Right forelimb (tissue), 1 donor: ENCODE measurements around the gene SF1.
"Not testable (repeated sequence)": the region's sequence is repeated elsewhere in the genome, so short reads cannot be mapped to it uniquely, and the experiment has no call there.

Experiments
- DNase-seq: peaks from one replicate; pipeline ENCODE4 v3.0.0-alpha.2; 2018

Gene SF1, protein sequence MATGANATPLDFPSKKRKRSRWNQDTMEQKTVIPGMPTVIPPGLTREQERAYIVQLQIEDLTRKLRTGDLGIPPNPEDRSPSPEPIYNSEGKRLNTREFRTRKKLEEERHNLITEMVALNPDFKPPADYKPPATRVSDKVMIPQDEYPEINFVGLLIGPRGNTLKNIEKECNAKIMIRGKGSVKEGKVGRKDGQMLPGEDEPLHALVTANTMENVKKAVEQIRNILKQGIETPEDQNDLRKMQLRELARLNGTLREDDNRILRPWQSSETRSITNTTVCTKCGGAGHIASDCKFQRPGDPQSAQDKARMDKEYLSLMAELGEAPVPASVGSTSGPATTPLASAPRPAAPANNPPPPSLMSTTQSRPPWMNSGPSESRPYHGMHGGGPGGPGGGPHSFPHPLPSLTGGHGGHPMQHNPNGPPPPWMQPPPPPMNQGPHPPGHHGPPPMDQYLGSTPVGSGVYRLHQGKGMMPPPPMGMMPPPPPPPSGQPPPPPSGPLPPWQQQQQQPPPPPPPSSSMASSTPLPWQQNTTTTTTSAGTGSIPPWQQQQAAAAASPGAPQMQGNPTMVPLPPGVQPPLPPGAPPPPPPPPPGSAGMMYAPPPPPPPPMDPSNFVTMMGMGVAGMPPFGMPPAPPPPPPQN

GRCh38 chr11:64778473-64779298 is at the start of gene SF1:
Gene SF1, minus strand, starts transcription at chr11:64778542. Its CDS starts 150 bp downstream, at chr11:64778392.
- peak; percentile 99 for DNase-seq

DNA sequence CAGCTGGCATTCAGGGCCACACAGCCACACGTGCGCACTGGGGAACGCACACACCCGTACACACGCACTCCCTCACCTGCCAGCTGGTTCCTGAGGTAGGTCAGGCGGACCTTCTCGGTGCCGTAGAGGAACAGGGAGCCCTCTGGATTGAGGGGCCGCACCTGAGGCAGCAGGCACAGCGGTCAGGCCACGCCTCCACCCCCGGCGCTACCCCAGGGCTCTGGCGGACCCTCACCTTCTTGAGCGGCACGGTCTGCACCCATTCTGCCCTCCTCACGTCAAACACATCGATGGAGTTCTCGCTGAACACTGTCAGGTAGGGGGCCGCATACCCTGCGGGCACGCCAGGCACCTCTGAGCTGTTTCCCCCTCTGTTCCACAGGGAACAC is 49.1 kb upstream of the SF1 start:
- DNase-seq: no peak

GRCh38 chr11:64826578-64827450 is 48.5 kb upstream of the SF1 start:
- no peak for DNase-seq

DNA sequence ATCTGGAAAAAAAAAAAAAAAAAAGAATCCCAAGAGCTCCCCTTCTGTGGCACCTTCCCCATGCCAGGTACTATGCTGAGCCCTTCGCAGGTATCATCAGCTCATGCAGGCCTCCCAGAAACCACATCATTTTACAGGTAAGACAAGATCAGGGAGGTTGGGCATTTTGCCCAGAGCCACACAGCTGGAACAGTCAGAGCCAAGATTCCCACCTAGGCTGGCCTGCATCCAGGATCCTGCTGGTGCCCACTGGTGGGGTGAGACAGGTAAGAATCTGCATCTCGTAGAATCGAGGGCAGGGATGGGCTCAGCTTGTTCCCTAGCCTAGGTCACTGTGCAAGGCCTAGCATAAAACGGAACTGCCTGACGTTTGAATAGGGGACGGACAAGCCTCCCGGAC is 47.7 kb upstream of the SF1 start:
- no peak for DNase-seq

DNA sequence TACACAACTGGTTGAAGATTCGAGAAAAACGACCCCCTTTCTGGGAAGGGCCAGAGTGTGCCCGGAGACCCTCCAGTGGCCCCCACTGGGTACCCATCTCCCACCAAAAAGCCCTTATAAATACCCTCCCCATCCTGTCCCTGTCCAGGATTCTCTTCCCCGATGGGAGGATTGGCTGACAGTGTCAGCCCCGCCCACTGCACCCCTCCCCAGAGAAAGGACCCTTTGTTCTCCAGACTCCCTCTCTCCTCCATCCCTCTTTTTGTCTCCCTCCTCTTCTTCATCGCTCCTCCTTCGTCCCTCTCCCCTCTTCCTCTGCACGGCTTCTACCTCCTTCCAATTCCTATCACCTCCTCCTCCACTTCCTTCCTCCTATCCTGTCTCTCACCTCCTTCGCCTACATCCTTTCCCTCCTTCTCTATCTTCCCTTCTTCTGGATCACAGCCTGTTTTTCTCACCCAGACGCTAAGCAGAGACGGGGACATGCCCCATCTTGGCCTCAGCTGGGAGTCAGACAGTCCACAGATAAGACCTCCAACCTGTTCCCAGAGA is 45.3 kb upstream of the SF1 start:
- DNase-seq: no peak

GRCh38 chr11:64817476-64817875 is 39.1 kb upstream of the SF1 start:
- DNase-seq: no peak

DNA sequence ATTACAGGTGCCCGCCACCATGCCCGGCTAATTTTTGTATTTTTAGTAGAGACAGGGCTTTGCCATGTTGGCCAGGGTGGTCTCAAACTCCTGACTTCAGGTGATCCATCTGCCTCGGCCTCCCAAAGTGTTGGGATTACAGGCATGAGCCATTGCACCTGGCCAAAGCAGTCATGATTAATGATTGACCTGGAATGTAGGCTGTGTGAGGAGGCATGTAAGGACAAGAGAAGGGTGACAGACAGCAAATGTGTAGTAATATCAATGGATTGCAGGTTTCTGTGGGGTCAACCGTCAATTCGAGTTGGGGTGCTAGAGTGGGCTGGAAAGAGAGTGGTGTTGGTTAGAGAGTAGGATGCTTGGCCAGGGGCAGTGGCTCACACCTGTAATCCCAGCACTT is 37.1 kb upstream of the SF1 start:
- DNase-seq: not testable (repeated sequence)

DNA sequence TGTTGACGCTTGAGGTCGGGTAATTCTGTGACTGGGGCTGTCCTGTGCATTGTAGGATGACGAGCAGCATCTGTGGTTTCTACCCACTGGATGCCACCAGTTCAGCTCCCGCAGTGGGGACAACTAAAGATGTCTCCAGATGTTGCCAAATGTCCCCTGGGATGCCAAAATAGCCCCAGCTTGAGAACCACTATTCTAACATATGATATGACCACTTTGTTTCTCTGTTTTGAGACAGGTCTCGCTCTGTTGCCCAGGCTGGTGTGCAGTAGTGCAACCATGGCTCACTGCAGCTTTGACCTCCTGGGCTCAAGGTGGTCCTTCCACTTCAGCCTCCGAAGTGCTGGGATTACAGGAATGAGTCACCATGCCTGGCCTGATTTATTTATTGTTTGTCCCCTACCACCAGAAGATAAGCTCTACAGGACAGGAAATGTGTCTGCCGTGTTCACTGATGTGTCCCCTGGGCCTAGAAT is 36.4 kb upstream of the SF1 start:
- no peak for DNase-seq

DNA sequence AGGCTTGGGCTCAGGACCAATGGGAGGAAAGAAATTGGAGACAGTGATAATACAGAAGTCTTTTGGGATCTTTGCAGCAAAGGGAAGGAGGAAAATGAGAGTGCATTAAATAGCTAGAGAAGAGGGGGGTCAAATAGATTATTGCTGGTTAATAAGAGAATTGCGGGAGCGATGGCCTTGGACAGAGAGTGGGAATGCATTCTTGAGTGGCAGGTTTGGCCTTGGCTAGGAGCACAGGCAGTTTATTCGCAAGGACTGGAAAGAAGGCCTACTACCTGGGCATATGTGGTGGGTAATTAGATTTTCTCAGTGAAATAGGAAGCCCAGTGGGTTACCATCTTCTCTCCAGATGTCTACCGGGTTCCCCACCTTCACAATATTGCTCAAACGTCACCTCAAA is 35.5 kb upstream of the SF1 start:
- no peak for DNase-seq

GRCh38 chr11:64810891-64811272 is 32.5 kb upstream of the SF1 start:
- DNase-seq: no peak

DNA sequence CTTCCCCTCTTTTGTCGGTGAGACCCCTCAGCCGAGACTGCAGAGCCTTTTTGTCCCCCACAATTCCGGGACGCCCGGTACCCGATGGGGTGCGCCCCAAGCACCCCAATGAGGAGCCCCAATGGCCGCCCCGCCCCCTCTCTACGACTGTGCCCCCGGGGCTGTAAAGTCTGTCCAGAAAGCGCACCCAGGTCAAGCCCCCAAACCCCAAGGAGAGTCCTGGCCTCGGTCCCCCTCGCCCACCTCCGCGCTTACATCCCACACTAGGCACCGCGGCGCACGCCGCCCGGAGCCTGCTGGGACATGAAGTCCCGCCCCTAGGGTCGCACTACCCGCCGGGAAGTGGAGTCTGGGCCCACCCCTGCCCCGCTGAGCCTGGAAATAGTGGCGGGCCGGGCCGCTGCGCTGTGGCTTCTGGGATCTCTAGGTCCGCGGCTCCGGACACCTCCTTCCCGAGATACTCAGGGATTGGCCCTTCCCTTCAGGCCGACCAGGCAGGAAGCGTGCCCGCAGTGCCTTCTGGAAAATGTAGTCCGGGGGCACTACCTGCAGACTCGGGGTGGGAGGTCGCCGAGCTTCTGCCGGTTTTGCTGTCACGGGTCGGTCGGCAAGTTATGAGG is 32.0 kb upstream of the SF1 start, which contains the start of gene MEN1:
Gene MEN1 (minus strand): TSS at position 281 of the 620 bp plus-strand sequence. CDS start 442 bp downstream, outside the sequence.
- peak; percentile 96 for DNase-seq

DNA sequence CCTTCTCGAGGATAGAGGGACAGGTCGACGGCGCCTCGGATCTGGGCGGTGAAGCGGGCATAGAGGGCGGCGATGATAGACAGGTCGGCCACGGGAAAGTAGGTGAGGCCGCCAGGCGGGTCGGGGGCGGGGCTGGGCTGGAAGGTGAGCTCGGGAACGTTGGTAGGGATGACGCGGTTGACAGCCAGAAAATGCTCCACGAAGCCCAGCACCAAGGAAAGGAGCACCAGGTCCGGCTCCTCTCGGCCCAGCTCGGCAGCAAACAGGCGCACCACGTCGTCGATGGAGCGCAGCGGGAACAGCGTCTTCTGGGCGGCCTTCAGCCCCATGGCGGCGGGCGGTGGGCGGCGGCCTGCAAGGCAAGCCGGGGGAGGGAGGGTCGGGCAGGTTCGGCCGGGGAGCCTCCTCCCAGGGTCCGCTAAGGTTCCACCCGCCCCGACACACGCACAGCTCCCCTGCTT is 31.5 kb upstream of the SF1 start:
- DNase-seq: no peak

DNA sequence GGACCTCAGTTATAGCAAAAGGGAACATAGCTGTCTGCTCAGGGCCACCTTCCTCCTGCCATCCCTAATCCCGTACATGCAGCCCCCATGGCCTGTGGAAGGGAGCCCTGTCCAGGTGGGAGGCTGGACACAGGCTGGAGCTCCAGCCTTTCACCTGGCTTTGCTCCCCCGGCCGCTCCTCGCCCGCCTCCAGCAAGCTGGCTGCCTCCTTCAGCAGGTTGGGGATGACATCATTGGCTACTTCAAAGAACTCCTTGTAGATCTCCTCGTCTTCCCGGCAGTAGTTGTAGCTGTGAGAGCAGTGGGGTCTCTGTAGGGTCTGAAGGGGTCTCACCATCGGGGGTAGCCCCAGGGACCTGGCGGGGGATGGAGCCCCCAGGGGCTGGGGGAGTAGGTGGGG is 27.1 kb upstream of the SF1 start:
- no peak for DNase-seq

GRCh38 chr11:64804346-64805210 is 26.2 kb upstream of the SF1 start:
- DNase-seq: no peak

- no peak for DNase-seq
Measured at GRCh38 chr11:64803846-64804345, 25.6 kb upstream of the SF1 start.

DNA sequence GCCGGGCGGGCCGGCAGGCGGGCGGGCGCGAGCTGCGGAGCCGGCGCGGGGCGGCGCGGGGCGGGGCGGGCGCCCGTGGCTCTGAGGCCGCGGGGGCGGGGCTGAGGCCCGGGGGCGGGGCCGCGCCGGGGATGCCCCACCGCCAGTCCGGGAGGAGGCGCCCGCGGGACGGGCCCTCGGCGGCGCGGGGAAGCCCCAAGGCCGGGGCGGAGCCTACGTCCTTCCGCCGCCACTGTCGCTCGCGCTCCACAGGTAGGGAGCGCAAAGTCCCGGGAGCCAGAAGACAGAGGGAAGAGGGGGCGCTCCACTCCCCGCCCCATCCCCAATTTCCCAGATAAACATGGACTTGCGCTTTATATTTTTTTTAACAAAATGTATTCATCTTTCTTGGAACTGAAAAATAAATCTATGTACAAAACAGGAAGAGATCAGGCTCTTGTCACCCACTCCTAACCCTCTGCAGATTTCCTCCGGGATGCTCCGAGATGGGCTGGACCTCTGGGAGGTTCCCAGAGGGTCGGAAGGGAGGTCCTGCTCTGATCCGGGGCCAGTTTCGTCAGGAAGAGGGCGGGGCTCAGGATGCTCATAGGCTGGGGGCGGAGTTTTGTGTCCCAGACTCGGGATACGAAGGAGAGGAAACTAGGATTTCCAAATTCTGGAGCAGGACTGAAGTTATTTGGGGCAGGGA is 25.0 kb upstream of the SF1 start, which contains the start of gene MAP4K2:
Gene MAP4K2 (minus strand): TSS at position 57 of the 688 bp plus-strand sequence. CDS start 65 bp downstream, outside the sequence.
- peak; percentile 87 for DNase-seq

- peak; percentile 42 for DNase-seq
Measured at GRCh38 chr11:64802370-64803157, 24.2 kb upstream of the SF1 start.

GRCh38 chr11:64801561-64802369 is 23.4 kb upstream of the SF1 start:
- peak; percentile 44 for DNase-seq
